T-helper 22 cell (primary cell): ENCODE results near the gene LAMB4.

ENCODE experiments used
- DNase-seq: peaks from one replicate; pipeline ENCODE4 v3.0.0-alpha.2; 2020; ENCODE audit warnings: low read depth

The LAMB4 gene

GRCh38 chr7:108143658-108144420 is 13.7 kb upstream of the LAMB4 start:
- no peak for DNase-seq

DNA sequence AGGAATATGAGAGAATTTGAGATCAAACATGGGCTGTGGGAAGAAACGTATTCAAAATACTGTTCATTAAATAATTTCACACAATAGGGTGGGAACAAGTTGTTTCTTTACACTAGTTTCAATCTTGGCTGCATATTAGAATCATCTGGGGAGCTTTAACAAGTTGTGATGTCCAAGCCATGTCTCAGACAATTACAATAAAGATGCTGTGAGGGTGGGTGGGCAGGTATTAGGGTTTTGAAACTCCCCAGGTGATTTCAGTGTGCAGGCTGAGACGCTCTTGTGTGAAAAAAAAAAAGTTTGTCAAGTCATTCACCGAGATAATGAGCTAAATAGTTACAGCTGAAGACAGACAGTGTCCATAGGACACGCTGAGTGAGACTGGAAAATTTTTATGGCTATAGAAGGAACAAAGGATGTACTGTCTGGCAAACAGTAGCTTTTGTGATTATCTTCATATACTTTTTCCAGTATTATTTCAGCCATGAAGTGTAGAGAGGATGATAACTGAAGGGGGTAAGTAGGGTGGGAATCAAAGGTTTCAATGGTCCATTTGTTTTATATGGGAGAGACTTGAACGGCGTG is 12.6 kb upstream of the LAMB4 start:
- no peak for DNase-seq

DNA sequence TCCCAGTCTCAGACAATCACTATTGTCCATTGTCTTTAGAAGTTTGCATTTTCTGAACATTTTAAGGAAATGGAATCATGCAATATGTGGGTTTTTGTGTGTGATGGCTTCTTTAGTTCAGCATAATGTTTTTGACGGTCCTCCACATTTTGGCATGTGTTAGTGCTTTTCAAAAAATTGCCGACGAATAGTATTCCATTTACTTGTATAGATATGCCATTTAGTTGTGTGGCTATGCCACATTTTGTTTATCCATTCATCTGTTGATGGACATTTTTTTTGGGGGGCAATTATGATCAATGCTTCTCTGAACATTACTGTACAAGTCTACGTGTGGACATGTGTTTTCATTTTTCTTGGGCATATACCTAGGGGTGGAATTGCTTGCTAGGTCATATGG is 12.0 kb upstream of the LAMB4 start:
- no peak for DNase-seq

- DNase-seq = no peak
These were observed 10.5 kb upstream of the LAMB4 start for GRCh38 chr7:108140671-108141070.

GRCh38 chr7:108138911-108139310 is 8.8 kb upstream of the LAMB4 start:
- DNase-seq = no peak

DNA sequence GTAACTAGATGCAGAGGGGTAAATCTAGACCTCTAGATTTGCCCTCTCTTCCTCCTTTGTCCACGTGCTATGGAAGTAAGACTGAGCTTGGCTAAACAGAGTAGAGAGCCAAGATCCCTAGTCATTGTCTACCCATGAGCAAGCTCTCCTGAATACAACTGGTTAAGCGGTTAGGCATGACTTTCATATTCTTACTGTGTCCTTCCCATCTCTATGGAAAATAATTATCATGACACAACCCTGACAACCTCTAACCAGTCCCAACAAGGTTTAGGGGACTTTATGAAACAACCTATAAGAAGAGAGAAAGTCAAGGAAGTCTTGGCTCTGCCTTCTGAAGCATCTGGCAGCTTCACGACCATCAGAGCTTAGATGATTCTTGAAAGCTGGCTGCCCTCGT is 7.8 kb upstream of the LAMB4 start:
- DNase-seq = no peak

DNA sequence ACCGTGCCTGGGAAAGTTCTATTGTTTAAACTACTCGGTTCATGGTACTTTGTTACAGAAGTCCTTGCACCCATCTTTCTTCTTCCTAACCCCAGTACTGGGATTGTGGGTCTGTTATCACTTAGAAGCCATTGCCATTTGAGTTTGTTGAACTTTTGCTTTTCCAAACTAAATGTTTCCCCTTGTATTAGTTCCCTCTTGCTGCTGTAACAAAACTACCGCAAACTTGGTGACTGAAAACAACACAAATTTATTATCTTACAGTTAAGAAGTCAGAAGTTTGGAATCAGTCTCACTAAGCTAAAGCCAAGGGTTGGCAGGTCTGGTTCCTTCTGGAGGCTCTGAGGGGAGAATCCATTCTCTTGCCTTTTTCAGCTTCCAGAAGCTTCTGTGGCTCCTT is 6.9 kb upstream of the LAMB4 start:
- DNase-seq = no peak

- DNase-seq = no peak
These were observed 6.1 kb upstream of the LAMB4 start for GRCh38 chr7:108136191-108136688.

- no peak for DNase-seq
These were observed 5.5 kb upstream of the LAMB4 start for GRCh38 chr7:108135446-108136190.

- no peak for DNase-seq
These were observed 4.3 kb upstream of the LAMB4 start for GRCh38 chr7:108134486-108134885.

DNA sequence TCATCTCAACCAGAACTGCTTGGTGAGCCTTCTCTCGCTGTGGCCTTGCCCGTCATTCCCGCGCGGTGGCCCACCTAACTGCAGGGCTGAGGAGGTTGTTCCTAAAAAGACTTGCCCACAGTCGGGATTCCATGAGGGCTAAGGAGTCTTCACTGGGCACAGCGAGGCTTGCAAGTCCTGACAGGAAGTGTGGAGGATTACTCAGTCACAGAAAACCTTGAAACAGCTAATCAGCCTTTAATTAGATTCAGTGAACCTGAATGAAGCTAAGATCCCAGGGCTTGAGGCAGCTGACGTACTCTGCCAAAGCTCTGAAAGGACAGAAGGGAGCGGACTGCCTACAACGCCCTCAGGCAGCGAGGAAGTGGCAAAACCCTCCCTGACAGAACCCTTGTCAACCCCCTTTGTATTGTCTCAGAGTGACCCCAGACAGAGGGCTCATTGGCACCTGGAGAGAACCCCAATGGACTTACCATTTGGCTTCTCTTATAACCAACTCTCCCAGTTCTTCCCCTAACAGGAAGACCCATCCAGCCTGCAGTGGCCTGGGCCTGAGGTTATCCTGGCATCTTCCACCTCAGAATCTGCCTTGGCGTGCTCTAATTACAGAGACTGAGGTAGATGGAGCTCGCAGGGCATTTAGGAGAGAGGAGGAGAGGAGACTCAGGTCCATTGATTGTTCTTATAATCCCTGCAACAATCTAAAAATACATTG is 2.5 kb upstream of the LAMB4 start:
- no peak for DNase-seq

GRCh38 chr7:108129018-108129965 is 869 bp downstream of the LAMB4 start:
- no peak for DNase-seq

GRCh38 chr7:108128514-108128913 is 1.6 kb downstream of the LAMB4 start:
- DNase-seq = no peak

- no peak for DNase-seq
These were observed 2.7 kb downstream of the LAMB4 start for GRCh38 chr7:108127461-108127860.

DNA sequence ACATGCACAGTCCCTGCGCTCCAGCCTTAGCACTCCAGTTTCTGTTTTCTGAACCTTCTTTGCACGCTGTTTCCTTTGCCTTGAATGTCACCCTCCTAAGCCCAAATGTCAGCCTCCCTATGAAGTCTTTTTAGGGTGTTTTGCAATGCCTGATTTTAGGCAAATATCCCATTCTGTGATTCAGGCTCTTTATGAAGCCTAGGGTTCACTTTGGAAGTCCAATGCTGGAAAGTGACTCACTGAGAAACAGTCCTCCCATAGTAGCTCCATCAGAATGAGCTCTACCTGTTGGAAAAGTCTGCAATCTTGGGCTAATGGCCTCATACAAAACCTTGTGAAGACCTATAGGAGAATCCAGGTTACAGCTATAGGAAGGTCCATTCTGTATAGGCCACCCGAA is 5.3 kb downstream of the LAMB4 start:
- DNase-seq = no peak

GRCh38 chr7:108122181-108122580 is 8.0 kb downstream of the LAMB4 start:
- no peak for DNase-seq

- no peak for DNase-seq
These were observed 9.2 kb downstream of the LAMB4 start for GRCh38 chr7:108120933-108121332.

DNA sequence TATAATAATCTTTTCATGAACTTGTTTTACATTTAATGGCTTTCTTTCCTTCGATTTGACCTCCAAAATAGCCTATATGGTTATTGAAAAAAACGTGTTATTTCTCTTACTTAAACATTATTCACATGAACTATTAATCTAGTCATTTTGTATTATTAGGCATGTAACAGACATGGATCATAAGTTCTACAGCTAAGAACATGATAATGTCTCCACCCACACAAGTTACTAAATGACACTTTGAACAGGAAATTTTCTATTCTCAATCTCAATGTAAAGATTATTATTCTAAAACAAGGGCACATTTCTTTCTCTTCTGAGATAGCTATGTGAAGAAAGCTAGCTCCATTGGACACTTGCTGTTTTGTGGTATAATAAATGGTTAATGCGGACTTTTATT is 10.0 kb downstream of the LAMB4 start:
- no peak for DNase-seq

- DNase-seq = no peak
These were observed 11.2 kb downstream of the LAMB4 start for GRCh38 chr7:108118959-108119358.

GRCh38 chr7:108114117-108114841 is 15.9 kb downstream of the LAMB4 start:
- DNase-seq = no peak

DNA sequence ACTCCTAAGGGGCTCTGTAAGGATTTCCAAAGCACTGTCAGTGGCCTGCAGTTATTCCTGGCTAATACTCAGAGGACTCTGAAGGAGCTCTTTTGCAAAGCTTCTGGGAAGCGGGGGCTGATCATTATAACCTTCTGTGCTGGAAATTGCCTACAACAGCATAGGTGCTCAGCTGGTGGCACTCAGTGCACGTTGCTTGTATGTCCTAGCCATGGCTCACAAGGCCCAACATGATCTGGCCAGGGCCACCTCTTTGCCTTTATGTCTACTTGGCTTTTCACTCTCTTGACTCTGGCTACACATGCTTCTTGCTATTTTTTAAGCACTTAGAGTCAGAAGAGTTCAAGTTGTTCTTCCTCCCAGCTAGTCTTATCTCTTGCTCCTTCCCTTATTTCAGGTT is 17.5 kb downstream of the LAMB4 start:
- DNase-seq = no peak
